GM08714 (cell line): ENCODE data around the gene IFNA13.

Source experiments
- H3K4me3 ChIP-seq: fragments of 200-500 bp; sonication (Bioruptor generic); 2 replicates; pipeline ENCODE4 v1.5.1; 2014; ENCODE audit warnings: mild to moderate bottlenecking, low read length, inconsistent platforms
- ZNF274 ChIP-seq: IDR thresholded peaks from 2 replicates; pipeline ENCODE4 v1.6.1; 2012; ENCODE audit warnings: mild to moderate bottlenecking, low read depth, low read length

The IFNA13 gene

DNA sequence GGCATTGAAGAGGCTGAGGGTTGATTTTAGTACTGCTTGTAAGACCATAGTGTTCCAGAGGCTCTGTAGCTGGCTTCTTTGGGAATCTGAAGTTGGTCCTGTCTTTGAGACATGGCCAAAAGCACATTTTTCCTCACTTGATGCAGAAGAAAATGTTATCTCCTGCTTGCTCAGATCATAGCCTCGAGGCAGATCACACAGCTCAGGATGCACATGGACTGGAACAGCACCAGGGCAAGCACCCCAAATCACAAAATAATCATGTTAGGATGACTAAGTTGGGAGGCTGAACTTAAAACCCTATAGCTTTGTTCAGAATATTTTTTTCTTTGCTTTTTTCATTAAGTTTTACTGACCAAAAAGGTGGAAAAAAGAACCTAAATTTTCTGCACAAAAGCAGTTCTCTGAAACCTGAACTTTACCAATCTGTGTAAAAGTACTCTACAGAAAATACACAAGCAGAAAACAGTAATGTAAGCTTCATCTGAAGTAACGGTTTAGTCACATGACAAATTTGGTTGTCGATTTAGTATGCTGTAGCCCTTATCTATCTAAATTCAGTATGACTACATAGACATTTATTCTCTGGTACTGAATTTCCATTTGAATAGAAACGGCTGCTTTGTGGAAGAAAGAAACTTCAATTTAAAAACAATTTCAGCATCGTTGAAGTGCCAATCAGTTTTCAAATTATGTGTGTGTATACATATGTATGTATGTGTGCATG is 36.0 kb downstream of the IFNA13 start:
- no peak for TF ChIP-seq ZNF274
- peak overlapping the region; percentile 18 for H3K4me3 ChIP-seq

DNA sequence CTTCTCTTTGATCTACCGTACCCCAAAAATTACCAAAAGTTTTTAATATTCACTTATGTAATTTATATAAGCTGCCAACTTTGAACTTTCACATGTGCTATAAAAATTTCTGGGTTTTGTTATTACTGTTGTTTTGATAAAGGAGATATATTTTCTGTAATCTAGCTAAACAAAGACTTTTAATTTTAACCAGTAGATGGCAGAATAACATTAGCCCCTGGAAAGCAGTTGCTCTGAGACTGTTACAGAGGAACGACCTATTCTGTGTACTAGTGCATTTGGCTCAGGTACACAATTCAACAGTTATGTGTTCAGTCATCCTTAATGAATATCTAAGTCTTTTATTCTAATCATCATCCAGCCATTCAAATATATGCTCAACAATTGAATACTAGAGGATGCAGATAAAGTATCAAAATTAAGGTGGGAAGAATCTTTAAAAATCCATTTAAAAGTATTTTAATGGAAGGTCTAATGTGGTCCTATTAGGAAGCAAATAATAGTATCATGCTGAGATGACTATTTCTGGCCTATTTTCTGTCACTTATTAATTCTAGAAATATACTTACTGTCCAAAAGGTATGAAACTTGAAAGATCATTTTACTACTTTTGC is 41.2 kb downstream of the IFNA13 start:
- H3K4me3 ChIP-seq: no peak overlapping the region
- no peak for TF ChIP-seq ZNF274

DNA sequence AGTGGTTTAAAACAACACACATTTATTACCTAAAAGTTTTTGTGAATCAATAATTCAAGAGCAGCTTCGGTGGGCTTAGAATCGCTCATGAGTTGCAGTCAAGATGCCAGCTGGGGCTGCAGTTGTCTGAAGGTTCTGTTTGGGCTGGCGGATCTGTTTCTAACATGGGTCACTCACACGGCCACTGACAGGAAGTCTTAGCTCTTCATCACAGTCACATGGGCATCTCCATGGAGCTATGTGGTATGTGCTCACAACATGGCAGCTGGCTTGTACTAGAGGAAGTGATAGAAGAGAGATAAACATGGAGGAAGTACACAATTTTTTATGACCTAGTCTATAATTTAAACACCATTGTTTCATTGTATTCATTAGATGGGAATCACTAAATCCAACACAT is 43.8 kb downstream of the IFNA13 start:
- no peak for TF ChIP-seq ZNF274
- H3K4me3 ChIP-seq: no peak overlapping the region

DNA sequence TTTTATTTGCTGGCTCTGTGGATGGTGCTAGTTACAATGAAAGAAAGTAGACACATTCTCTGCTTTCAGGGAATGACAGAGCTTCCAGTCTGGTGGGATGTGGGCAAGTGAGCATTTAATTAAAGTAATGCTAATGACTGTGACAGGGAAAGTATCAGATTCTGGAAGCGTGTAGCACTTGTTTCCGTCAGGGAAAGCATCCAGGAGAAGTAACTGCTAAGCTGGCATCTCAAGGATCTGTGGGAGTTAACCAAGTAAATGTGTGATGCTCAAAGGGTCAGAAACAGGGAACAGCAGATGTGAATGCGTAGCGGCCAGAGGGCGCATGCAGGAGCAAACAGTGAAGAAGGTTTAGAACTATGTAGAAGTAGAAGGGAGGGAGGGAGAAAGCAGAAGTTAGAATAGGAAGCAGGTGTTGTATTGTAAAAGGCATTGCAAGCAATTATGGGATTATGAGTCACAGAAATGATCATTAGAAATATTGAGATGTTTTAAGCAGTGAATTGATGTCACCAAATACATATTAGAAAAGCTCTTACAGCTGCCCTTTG is 44.9 kb downstream of the IFNA13 start:
- H3K4me3 ChIP-seq: no peak overlapping the region
- no peak for TF ChIP-seq ZNF274

DNA sequence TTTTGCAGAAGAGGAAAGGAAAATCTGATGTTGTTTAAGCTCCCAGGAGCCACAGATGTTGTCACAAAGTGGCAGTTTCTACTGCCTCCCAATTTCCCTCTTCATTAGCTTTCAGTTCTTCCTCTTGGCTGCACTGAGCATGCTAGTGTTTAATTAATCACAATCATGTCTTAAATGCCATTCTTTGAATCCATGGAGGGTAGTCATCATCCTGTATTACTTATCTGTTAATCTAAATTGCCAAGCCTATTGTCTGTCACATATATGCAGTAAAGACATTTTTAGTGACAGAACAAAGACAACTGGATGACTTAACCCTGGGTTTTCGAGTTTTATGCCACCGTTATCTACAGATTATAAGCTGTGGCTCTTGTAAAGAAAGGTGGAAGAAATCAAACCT is 47.4 kb downstream of the IFNA13 start:
- no peak overlapping the region for H3K4me3 ChIP-seq
- TF ChIP-seq ZNF274: no peak

DNA sequence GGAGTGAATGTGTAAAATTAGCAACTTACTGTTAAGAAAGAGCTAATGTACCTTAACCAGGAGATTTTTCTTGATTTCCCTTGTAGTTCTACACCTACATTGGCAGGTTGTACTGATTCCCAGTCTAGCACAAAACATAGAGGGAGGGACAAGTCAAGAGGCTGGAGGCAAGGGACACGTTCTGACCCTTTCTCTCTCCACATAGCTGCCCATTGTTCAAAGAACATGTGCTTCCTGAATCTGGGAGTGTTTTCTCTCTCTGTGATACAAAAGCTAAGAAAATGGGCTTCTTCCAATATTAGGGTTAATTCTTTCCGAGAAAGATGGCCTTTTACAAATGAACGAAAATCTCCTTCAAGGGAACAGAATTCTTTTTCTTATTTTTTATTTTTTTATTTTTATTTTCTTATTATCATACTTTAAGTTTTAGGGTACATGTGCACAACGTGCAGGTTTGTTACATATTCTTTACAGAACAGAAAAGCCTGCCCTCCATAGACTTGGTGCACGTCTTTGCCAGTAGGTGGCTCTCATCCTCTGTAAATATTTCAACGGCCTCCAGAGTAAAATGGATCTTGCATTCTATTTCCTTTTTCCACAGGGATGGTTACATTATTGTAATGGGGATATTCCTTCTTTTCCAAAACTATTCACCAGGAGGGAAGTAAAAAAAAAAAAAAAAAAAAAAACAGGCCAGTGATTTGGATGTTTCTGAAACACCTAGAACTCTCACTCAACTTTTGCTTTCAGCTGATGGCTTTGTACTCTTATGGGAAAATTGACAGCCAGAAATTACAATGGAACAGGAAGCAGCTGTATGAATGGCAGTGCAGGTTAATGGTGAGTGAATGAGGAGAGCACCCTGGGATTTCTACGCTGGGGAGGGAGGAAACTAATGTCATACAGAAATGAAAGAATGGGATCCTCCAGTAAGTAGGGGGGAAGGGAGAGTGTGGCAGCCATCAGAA is 49.6 kb downstream of the IFNA13 start:
- no peak for TF ChIP-seq ZNF274

More for the DNA sequence above, 49.6 kb downstream of the IFNA13 start:
- no peak overlapping the region for H3K4me3 ChIP-seq
